HCT116 (cell line): ENCODE measurements around the gene C10orf105. TPM values are rescaled to one million over a fixed set of nuclear protein-coding genes. Genes with fewer than 3 reads are reported as not detected.

Source experiments
- ATAC-seq: fragments of 200-7000 bp; cut with Tn5 transposase; 2 replicates; pipeline ENCODE4 v1.9.1; 2020; ENCODE audit warnings: mild to moderate bottlenecking, moderate library complexity
- BruUV-seq: library from RNA; stranded (reverse); fragments of 400-500 nt; replicated peaks from 2 replicates; lab custom pipeline; 2021; lab: Mats Ljungman, UMichigan
- CTCF ChIA-PET: fragments of 300-600 bp; sonication (Branson Sonifier 250); formaldehyde crosslinking; loops from one replicate; lab custom pipeline; 2021; ENCODE audit warnings: antibody characterized with exemption; lab: Charles Lee
- POLR2A ChIA-PET: fragments of 300-600, 350-600 bp; sonication (Branson Sonifier 250); formaldehyde crosslinking; loops from one replicate; lab custom pipeline; 2021; ENCODE audit warnings: antibody characterized with exemption; lab: Charles Lee
- RAD21 ChIA-PET, 2 experiments: fragments of 300-600 bp; sonication (Branson Sonifier 250); formaldehyde crosslinking; loops; one replicate each; lab custom pipeline; 2023; ENCODE audit warnings: low total read pairs in 2 of 2; ENCODE audit not compliant: uncharacterized antibody in 2 of 2, unreplicated experiment in 2 of 2, low non-redundant PET in 1 of 2; lab: Charles Lee
- DNase-seq: peaks from one replicate; pipeline ENCODE4 v3.0.0-alpha.2; 2010; ENCODE audit warnings: low read depth, low spot score
- H2AFZ ChIP-seq: fragments of 200-600 bp; shearing (Covaris generic), sonication (generic); 2 replicates; pipeline ENCODE4 v1.6.1; 2017; ENCODE audit warnings: low read depth, mixed run types, mixed read lengths, antibody characterized with exemption, low read length; ENCODE audit not compliant: poor library complexity, severe bottlenecking
- H3K27ac ChIP-seq: 2 replicates; pipeline ENCODE4 v1.5.1; 2012; ENCODE audit warnings: low read depth, low read length
- H3K27me3 ChIP-seq: fragments of 200-600 bp; sonication (generic); 2 replicates; pipeline ENCODE4 v1.6.1; 2016; ENCODE audit warnings: mixed run types, low read length, mixed read lengths; ENCODE audit not compliant: insufficient read depth
- H3K36me3 ChIP-seq, 2 experiments: fragments of 200-500 bp in 1 of 2; fragments of 200-600 bp in 1 of 2; sonication (Bioruptor generic) in 1 of 2; sonication (generic) in 1 of 2; 2 replicates each; pipeline versions ENCODE4 v1.5.1 to v1.6.1; 2014 to 2016; ENCODE audit warnings: low read length in 2 of 2, inconsistent platforms in 1 of 2, mixed read lengths in 1 of 2, mixed run types in 1 of 2; ENCODE audit not compliant: insufficient read depth in 2 of 2, control insufficient read depth in 1 of 2
- H3K4me1 ChIP-seq, 2 experiments: fragments of 200-600 bp in 1 of 2; sonication (generic) in 1 of 2; 2 replicates each; pipeline versions ENCODE4 v1.5.1 to v1.6.1; 2012 to 2017; ENCODE audit warnings: low read length in 2 of 2, inconsistent platforms in 1 of 2, mild to moderate bottlenecking in 1 of 2, mixed read lengths in 1 of 2, mixed run types in 1 of 2, moderate library complexity in 1 of 2; ENCODE audit not compliant: insufficient read depth in 2 of 2, control insufficient read depth in 1 of 2
- H3K4me2 ChIP-seq: fragments of 200-600 bp; sonication (generic); 2 replicates; pipeline ENCODE4 v1.6.1; 2017; ENCODE audit warnings: mixed run types, low read length, mixed read lengths
- H3K4me3 ChIP-seq, 2 experiments: fragments of 200-600 bp in 1 of 2; sonication (generic) in 1 of 2; replicated peaks in 1 of 2; 2 replicates each; pipeline ENCODE4 v1.5.1; 2011 to 2016; ENCODE audit warnings: low read length in 2 of 2, control low read depth in 1 of 2, low read depth in 1 of 2, mild to moderate bottlenecking in 1 of 2, mixed read lengths in 1 of 2, mixed run types in 1 of 2
- H3K79me2 ChIP-seq: fragments of 200-600 bp; sonication (generic); 2 replicates; pipeline ENCODE4 v1.6.1; 2017; ENCODE audit warnings: mild to moderate bottlenecking, mixed run types, low read length, moderate library complexity, mixed read lengths; ENCODE audit not compliant: insufficient read depth
- H3K9ac ChIP-seq: fragments of 200-600 bp; sonication (generic); 2 replicates; pipeline ENCODE4 v1.6.1; 2016; ENCODE audit warnings: low read length, mixed read lengths
- H3K9me2 ChIP-seq: fragments of 200-600 bp; sonication (generic), shearing (Covaris generic); 2 replicates; pipeline ENCODE4 v1.6.1; 2017; ENCODE audit warnings: mixed run types, mild to moderate bottlenecking, moderate library complexity; ENCODE audit not compliant: insufficient read depth
- H3K9me3 ChIP-seq, 2 experiments: fragments of 200-500 bp in 1 of 2; fragments of 200-600 bp in 1 of 2; sonication (Bioruptor generic) in 1 of 2; sonication (generic) in 1 of 2; 2 replicates each; pipeline ENCODE4 v1.6.1; 2014 to 2017; ENCODE audit warnings: low read length in 2 of 2, mixed read lengths in 2 of 2, inconsistent platforms in 1 of 2, low read depth in 1 of 2, mild to moderate bottlenecking in 1 of 2, mixed run types in 1 of 2, moderate library complexity in 1 of 2; ENCODE audit not compliant: control insufficient read depth in 1 of 2, insufficient read depth in 1 of 2
- H4K20me1 ChIP-seq: fragments of 200-600 bp; sonication (generic), shearing (Covaris generic); 2 replicates; pipeline ENCODE4 v1.6.1; 2017; ENCODE audit warnings: mixed run types, mild to moderate bottlenecking, moderate library complexity; ENCODE audit not compliant: insufficient read depth
- CBX3 ChIP-seq: IDR thresholded peaks from 2 replicates; pipeline ENCODE4 v1.6.1; 2012; ENCODE audit warnings: low read depth
- EGR1 ChIP-seq: IDR thresholded peaks from 2 replicates; pipeline ENCODE4 v1.6.1; 2012; ENCODE audit warnings: low read depth
- EZH2 ChIP-seq: fragments of 200-600 bp; sonication (generic); IDR thresholded peaks from 2 replicates; pipeline ENCODE4 v1.6.1; 2017; ENCODE audit warnings: antibody characterized with exemption, mixed run types
- EZH2phosphoT487 ChIP-seq: fragments of 200-600 bp; IDR thresholded peaks from 2 replicates; pipeline ENCODE4 v1.6.1; 2018; ENCODE audit warnings: antibody characterized with exemption, borderline replicate concordance
- FOSL1 ChIP-seq: IDR thresholded peaks from 2 replicates; pipeline ENCODE4 v1.6.1; 2012; ENCODE audit warnings: low read depth
- RAD21 ChIP-seq: IDR thresholded peaks from 2 replicates; pipeline ENCODE4 v1.6.1; 2012; ENCODE audit warnings: low read depth, mild to moderate bottlenecking
- REST ChIP-seq: IDR thresholded peaks from 2 replicates; pipeline ENCODE4 v1.6.1; 2012; ENCODE audit warnings: low read depth
- SRF ChIP-seq: IDR thresholded peaks from 2 replicates; pipeline ENCODE4 v1.6.1; 2012; ENCODE audit warnings: low read depth
- TCF7L2 ChIP-seq: IDR thresholded peaks from 2 replicates; pipeline ENCODE4 v1.7.0; 2011; ENCODE audit warnings: borderline replicate concordance, inconsistent platforms; ENCODE audit not compliant: insufficient read depth, insufficient read length; ENCODE audit errors: extremely low read depth
- YY1 ChIP-seq: IDR thresholded peaks from 2 replicates; pipeline ENCODE4 v1.6.1; 2011; ENCODE audit warnings: low read length, low read depth, moderate library complexity, mild to moderate bottlenecking; ENCODE audit not compliant: insufficient replicate concordance; ENCODE audit errors: extremely low read depth
- ZBTB33 ChIP-seq: IDR thresholded peaks from 2 replicates; pipeline ENCODE4 v1.6.1; 2011; ENCODE audit warnings: mild to moderate bottlenecking, low read length, moderate library complexity; ENCODE audit not compliant: insufficient replicate concordance; ENCODE audit errors: extremely low read depth
- ZFX ChIP-seq: fragments of 450-650 bp; IDR thresholded peaks from 2 replicates; pipeline ENCODE4 v1.6.1; 2017
- intact Hi-C: fragments of 100-400 bp; cut with micrococcal nuclease; formaldehyde crosslinking; loops from 2 replicates; pipeline ENCODE4 v1.10.0; 2022
- total RNA-seq: library from RNA; stranded (reverse); gene quantifications from one replicate; pipeline ENCODE4 v1.2.1, GENCODE V29; 2021; ENCODE audit not compliant: unreplicated experiment

Gene C10orf105
- total RNA-seq, 1 experiment from 2014 or later = not detected

DNA sequence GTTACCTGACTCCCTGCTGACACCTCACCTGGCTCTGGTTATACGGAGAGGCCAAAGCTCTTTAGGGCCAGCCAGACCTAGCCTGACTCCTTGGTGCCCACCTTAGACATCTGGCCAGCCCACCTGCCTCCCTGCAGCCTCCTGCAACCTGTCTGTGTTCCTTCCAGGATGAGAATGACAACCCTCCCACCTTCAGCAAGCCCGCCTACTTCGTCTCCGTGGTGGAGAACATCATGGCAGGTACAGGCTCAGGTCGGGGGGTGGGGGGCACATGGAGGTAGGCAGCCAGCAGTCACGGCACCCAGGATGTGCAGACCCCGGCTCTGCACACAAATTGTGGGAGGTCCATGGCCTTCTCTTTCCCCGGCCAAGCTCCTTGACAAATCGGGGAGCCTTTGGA is 32.1 kb downstream of the C10orf105 start (continued):
- no peak for TF ChIP-seq EZH2phosphoT487
- TF ChIP-seq FOSL1 = no peak
- TF ChIP-seq TCF7L2 = no peak
- no peak for TF ChIP-seq EGR1
- TF ChIP-seq EZH2 = no peak

GRCh38 chr10:71687077-71687476 is 32.5 kb downstream of the C10orf105 start:
- Histone ChIP-seq H3K4me3 (no peak overlapping the region), H3K4me2 (no peak overlapping the region)
- TF ChIP-seq REST (no peak), ZFX (no peak), EZH2phosphoT487 (no peak), CBX3 (no peak), SRF (no peak), RAD21 (no peak), EZH2 (no peak), YY1 (no peak), ZBTB33 (no peak)
- TF ChIP-seq, all 23 proteins: peak for 0
- peaks cover 4 to 10% of the 10 kb centered on the region in 2 experiments; a peak in 3 of 4 replicates for H3K4me1 ChIP-seq
- DNase-seq (no peak), ATAC-seq (no peak)
- no peaks in the 10 kb centered on the region for H3K36me3 ChIP-seq
- no TSS peak for BruUV-seq
- H2AFZ ChIP-seq = no peak overlapping the region
- no peaks in the 10 kb centered on the region for H3K79me2 ChIP-seq
- RAD21 ChIA-PET = no interaction called here
- H3K9me3 ChIP-seq = no peaks in the 10 kb centered on the region; a peak in 1 of 4 replicates
- no peak overlapping the region for H3K9ac ChIP-seq
- H4K20me1 ChIP-seq = no peaks in the 10 kb centered on the region
- CTCF ChIA-PET = interaction anchor here (2.0 kb wide), 1 partner anchor 10 kb away, joined by 7 read pairs; no protein-coding TSS in a partner anchor
- no peaks in the 10 kb centered on the region for H3K9me2 ChIP-seq
- H3K27ac ChIP-seq = no peak overlapping the region
- intact Hi-C loops = no loop called here
- no peaks in the 10 kb centered on the region for H3K27me3 ChIP-seq
- POLR2A ChIA-PET = no interaction called here
